Measurements from ENCODE around the gene MRPS22. TPM values are rescaled to one million over a fixed set of nuclear protein-coding genes. Genes with fewer than 3 reads are reported as not detected.
"Not testable (repeated sequence)": the region's sequence is repeated elsewhere in the genome, so short reads cannot be mapped to it uniquely, and the experiment has no call there.

The MRPS22 gene
- total and polyA plus RNA-seq, 8 donors, result 28.4 to 63.0 (median 56.5) TPM

DNA sequence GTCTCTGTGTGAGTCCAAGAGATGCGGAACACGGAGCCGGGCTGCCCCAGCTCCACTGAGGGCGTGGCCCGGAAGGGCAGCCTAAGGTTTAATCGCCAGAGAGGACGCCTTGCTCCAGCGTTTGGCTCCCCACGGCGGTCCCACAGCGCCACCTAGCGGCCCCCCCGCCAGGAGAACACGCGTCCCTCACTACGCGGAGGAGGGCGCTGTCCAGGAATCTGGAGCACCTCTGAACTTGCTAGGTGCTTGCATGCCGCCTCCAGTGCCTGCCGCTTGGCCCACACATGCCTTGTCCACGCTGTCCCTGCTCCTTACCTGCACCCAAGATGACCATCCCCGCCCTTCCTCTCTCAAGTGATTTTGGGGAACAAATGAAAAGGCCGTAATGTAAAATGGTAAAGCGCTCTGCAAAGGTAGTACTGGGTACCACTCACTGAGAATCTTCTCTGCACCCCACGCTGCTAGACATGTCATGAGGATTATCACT, 14.4 kb upstream of the MRPS22 start:
- intact Hi-C loops (cut with DNase I), result loop anchor here in 1 of 2 donors (5.0 kb wide), 1 partner anchor 217 kb away; no protein-coding TSS in a partner anchor
- DNase-seq (peak; percentile 50 to 99 (median 82)), ATAC-seq (peak; percentile 100)
- Histone ChIP-seq H3K27ac (no peak overlapping the region), H3K4me3 (no peak overlapping the region), H3K36me3 (no peaks in the 10 kb centered on the region), H3K27me3 (peaks cover 0 to 33% of the 10 kb centered on the region in 2 donors), H3K4me1 (peaks cover 0 to 10% of the 10 kb centered on the region in 2 donors), H3K9me3 (no peaks in the 10 kb centered on the region)
- TF ChIP-seq, protein P1, sequence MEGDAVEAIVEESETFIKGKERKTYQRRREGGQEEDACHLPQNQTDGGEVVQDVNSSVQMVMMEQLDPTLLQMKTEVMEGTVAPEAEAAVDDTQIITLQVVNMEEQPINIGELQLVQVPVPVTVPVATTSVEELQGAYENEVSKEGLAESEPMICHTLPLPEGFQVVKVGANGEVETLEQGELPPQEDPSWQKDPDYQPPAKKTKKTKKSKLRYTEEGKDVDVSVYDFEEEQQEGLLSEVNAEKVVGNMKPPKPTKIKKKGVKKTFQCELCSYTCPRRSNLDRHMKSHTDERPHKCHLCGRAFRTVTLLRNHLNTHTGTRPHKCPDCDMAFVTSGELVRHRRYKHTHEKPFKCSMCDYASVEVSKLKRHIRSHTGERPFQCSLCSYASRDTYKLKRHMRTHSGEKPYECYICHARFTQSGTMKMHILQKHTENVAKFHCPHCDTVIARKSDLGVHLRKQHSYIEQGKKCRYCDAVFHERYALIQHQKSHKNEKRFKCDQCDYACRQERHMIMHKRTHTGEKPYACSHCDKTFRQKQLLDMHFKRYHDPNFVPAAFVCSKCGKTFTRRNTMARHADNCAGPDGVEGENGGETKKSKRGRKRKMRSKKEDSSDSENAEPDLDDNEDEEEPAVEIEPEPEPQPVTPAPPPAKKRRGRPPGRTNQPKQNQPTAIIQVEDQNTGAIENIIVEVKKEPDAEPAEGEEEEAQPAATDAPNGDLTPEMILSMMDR (IDR thresholded peaks at IDR 0.05), result peak; percentile 94 to 98

DNA sequence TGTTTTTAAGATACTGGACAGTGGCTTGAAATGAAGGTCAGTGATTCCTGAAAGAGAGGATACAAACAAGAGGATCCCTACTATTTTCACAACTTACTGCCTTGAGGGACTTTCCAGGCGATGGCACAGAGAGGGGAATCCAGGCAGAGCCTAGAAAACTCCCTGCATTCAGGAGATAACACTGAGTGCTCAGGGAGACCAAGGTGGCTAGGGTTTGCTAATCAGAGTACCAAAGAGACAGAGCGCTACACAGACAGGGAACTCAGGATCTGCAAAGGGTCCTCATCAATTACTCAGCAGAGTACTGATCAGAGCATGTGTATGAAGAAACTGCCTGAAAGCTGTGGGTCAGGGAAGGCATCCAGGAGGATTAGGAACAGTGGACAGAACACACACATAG, 11.7 kb upstream of the MRPS22 start:
- Histone ChIP-seq H3K9me3 (no peaks in the 10 kb centered on the region), H3K27me3 (peaks cover 0 to 33% of the 10 kb centered on the region in 2 donors), H3K4me1 (peaks cover 0 to 10% of the 10 kb centered on the region in 2 donors), H3K27ac (no peak overlapping the region), H3K36me3 (no peaks in the 10 kb centered on the region), H3K4me3 (no peak overlapping the region)
- intact Hi-C loops (cut with DNase I), result no loop called here
- TF ChIP-seq, protein P1 (IDR thresholded peaks at IDR 0.05), result no peak
- no peak for ATAC-seq
- DNase-seq, result no peak

DNA sequence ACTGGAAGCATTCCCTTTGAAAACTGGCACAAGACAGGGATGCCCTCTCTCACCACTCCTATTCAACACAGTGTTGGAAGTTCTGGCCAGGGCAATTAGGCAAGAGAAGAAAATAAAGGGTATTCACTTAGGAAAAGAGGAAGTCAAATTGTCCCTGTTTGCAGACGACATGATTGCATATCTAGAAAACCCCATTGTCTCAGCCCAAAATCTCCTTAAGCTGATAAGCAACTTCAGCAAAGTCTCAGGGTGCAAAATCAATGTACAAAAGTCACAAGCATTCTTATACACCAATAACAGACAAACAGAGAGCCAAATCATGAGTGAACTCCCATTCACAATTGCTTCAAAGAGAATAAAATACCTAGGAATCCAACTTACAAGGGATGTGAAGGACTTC, 9.1 kb upstream of the MRPS22 start:
- DNase-seq; intact Hi-C loops (cut with DNase I); ATAC-seq; H3K36me3 ChIP-seq; H3K27ac ChIP-seq; H3K4me3 ChIP-seq; H3K9me3 ChIP-seq; H3K4me1 ChIP-seq: not testable (repeated sequence)
- H3K27me3 ChIP-seq, result peaks cover 0 to 31% of the 10 kb centered on the region in 2 donors

DNA sequence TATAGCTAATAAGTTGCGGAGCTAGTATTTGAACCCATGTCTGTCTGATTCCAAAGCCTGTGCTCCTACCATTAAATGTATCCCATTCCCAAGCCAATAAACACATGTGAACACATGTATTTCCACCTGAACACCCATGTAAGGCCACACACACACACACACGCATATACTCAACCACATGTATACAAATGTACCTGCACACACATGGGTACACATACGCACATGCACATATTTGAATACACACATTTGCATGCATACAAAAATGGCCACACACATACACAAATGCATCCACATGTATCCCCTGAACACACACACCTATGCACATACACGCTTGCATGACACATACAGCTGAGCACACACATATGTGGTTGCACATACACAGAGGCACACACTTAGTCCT, 5.4 kb upstream of the MRPS22 start:
- intact Hi-C loops (cut with DNase I), result no loop called here
- Histone ChIP-seq H3K36me3 (no peaks in the 10 kb centered on the region), H3K9me3 (no peaks in the 10 kb centered on the region), H3K27ac (no peak overlapping the region), H3K4me1 (peaks cover 0 to under 1% of the 10 kb centered on the region in 2 donors), H3K4me3 (no peak overlapping the region), H3K27me3 (peaks cover 0 to 6% of the 10 kb centered on the region in 2 donors)
- TF ChIP-seq, protein P1 (IDR thresholded peaks at IDR 0.05), result no peak
- no peak for DNase-seq
- ATAC-seq, result no peak

DNA sequence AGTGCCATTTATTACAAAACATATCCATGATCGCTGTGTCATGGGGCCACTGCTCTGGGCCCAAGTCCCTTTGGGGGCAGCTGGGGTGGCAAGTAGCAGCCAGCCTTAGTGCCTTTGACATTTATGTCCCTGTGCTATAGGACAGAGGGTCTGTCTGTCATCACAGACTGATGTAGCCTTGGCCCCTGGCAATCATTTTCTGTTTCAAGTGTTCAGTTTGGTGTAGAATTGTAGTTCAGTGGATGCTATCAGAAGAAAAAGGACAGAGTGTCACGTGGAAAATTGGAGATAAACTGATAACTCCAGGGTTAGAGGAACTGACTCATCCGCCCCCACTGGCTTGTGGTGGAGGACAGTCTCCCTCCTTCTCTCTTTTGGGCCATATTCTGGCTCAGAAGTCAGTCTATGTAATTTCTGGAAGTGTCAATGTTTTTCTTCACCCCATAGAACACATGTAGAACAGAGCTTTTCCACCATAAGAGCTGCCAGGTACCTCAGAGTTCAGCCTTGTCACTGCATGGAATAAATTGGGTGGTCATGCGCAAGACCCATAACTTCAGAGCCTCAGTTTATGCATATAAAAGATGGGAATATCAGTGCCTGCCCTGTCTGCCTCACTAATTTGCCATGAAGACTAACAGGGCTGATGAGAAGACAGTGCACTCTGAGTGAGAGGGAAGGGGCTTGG, 4.5 kb upstream of the MRPS22 start:
- no peak for ATAC-seq

More for the DNA sequence above, 4.5 kb upstream of the MRPS22 start:
- no peaks in the 10 kb centered on the region for H3K9me3 ChIP-seq
- no peaks in the 10 kb centered on the region for H3K36me3 ChIP-seq
- DNase-seq, result no peak
- H3K4me3 ChIP-seq, result no peak overlapping the region
- H3K4me1 ChIP-seq, result peaks cover 0 to 4% of the 10 kb centered on the region in 2 donors
- TF ChIP-seq, protein P1 (IDR thresholded peaks at IDR 0.05), result no peak
- intact Hi-C loops (cut with DNase I), result no loop called here
- no peak overlapping the region for H3K27ac ChIP-seq
- peaks cover 0 to 6% of the 10 kb centered on the region in 2 donors for H3K27me3 ChIP-seq
